HEK293 (cell line): ENCODE results near the gene ZSCAN30.

Experiments
- CTCF ChIA-PET: fragments of 350-600 bp; formaldehyde crosslinking; extraction: SDS; loops from one replicate; lab custom pipeline; 2021; ENCODE audit warnings: antibody characterized with exemption; lab: Yijun Ruan, JAX
- POLR2A ChIA-PET: fragments of 300-600 bp; formaldehyde crosslinking; extraction: SDS; loops from one replicate; lab custom pipeline; 2020; ENCODE audit warnings: antibody characterized with exemption, inconsistent platforms; lab: Yijun Ruan, JAX
- H3K27ac ChIP-seq: fragments of 200-500 bp; sonication (Bioruptor generic); 2 replicates; pipeline ENCODE4 v1.5.1; 2014; ENCODE audit warnings: low read depth, low read length, control low read depth, inconsistent platforms; ENCODE audit errors: extremely low read depth
- H3K36me3 ChIP-seq, 2 experiments: fragments of 200-500 bp in 1 of 2; sonication (Bioruptor generic) in 1 of 2; 1 replicate in 1 of 2; 2 replicates in 1 of 2; pipeline ENCODE4 v1.5.1; 2014 to 2017; ENCODE audit warnings: inconsistent platforms in 2 of 2, low read length in 2 of 2; ENCODE audit not compliant: control insufficient read depth in 2 of 2, insufficient read depth in 1 of 2
- H3K4me1 ChIP-seq: fragments of 200-500 bp; sonication (Bioruptor generic); 2 replicates; pipeline ENCODE4 v1.5.1; 2014; ENCODE audit warnings: mild to moderate bottlenecking, low read length, inconsistent platforms; ENCODE audit not compliant: control insufficient read depth, insufficient read depth
- H3K4me3 ChIP-seq: 2 replicates; pipeline ENCODE4 v1.5.1; 2011; ENCODE audit warnings: low read depth, mild to moderate bottlenecking, control low read depth, low read length, moderate library complexity
- H3K9me3 ChIP-seq: fragments of 200-500 bp; sonication (Bioruptor generic); 2 replicates; pipeline ENCODE4 v1.5.1; 2014; ENCODE audit warnings: low read depth, low read length, inconsistent platforms; ENCODE audit not compliant: control insufficient read depth, insufficient read depth
- ATF2 ChIP-seq: fragments of 450-650 bp; formaldehyde crosslinking; IDR thresholded peaks from 2 replicates; pipeline ENCODE4 v1.5.1; 2016; ENCODE audit warnings: missing biosample characterization, missing genetic modification characterization, low read depth
- GFI1B ChIP-seq: fragments of 450-650 bp; formaldehyde crosslinking; IDR thresholded peaks from 2 replicates; pipeline ENCODE4 v1.5.1; 2016; ENCODE audit warnings: missing biosample characterization, missing genetic modification characterization
- HOXC10 ChIP-seq: sonication (generic); formaldehyde crosslinking; IDR thresholded peaks from 2 replicates; pipeline ENCODE4 v1.8.1; 2023; ENCODE audit warnings: mild to moderate bottlenecking, missing genetic modification reagents
- IKZF3 ChIP-seq: fragments of 450-650 bp; IDR thresholded peaks from 2 replicates; pipeline ENCODE4 v1.5.0; 2018; ENCODE audit warnings: missing biosample characterization, mild to moderate bottlenecking, missing genetic modification characterization, moderate library complexity
- KLF16 ChIP-seq: fragments of 450-650 bp; formaldehyde crosslinking; IDR thresholded peaks from 2 replicates; pipeline ENCODE4 v1.5.1; 2017; ENCODE audit warnings: missing biosample characterization, missing genetic modification characterization
- RBAK ChIP-seq: fragments of 450-650 bp; formaldehyde crosslinking; IDR thresholded peaks from 2 replicates; pipeline ENCODE4 v1.5.1; 2016; ENCODE audit warnings: missing biosample characterization, missing genetic modification characterization
- SETDB1 ChIP-seq: IDR thresholded peaks from one replicate; pipeline ENCODE4 v1.6.1; 2017; ENCODE audit warnings: mild to moderate bottlenecking, low read length, moderate library complexity, mixed read lengths; ENCODE audit not compliant: insufficient read length
- TRIM28 ChIP-seq: IDR thresholded peaks from 2 replicates; pipeline ENCODE4 v1.6.1; 2011; ENCODE audit warnings: low read length, control low read depth, borderline replicate concordance
- ZBTB21 ChIP-seq: fragments of 450-650 bp; formaldehyde crosslinking; IDR thresholded peaks from 2 replicates; pipeline ENCODE4 v1.5.1; 2017; ENCODE audit warnings: missing biosample characterization, missing genetic modification characterization
- ZBTB49 ChIP-seq: fragments of 450-650 bp; formaldehyde crosslinking; IDR thresholded peaks from 2 replicates; pipeline ENCODE4 v1.5.1; 2016; ENCODE audit warnings: missing biosample characterization, missing genetic modification characterization, low read depth
- ZBTB6 ChIP-seq: fragments of 450-650 bp; formaldehyde crosslinking; IDR thresholded peaks from 2 replicates; pipeline ENCODE4 v1.5.1; 2017; ENCODE audit warnings: missing biosample characterization, missing genetic modification characterization
- ZFP41 ChIP-seq: fragments of 450-650 bp; formaldehyde crosslinking; IDR thresholded peaks from 2 replicates; pipeline ENCODE4 v1.5.1; 2016; ENCODE audit warnings: missing biosample characterization, missing genetic modification characterization, borderline replicate concordance
- ZNF10 ChIP-seq: fragments of 450-650 bp; formaldehyde crosslinking; IDR thresholded peaks from 2 replicates; pipeline ENCODE4 v1.5.1; 2017; ENCODE audit warnings: missing biosample characterization, missing genetic modification characterization
- ZNF121 ChIP-seq: fragments of 450-650 bp; formaldehyde crosslinking; IDR thresholded peaks from 2 replicates; pipeline ENCODE4 v1.5.1; 2016; ENCODE audit warnings: missing biosample characterization, missing genetic modification characterization
- ZNF248 ChIP-seq: fragments of 450-650 bp; formaldehyde crosslinking; IDR thresholded peaks from 2 replicates; pipeline ENCODE4 v1.5.1; 2017; ENCODE audit warnings: missing biosample characterization, missing genetic modification characterization
- ZNF274 ChIP-seq, 2 experiments: fragments of 200-500 bp in 1 of 2; fragments of 450-650 bp in 1 of 2; sonication (Bioruptor generic) in 1 of 2; formaldehyde crosslinking in 1 of 2; IDR thresholded peaks; 2 replicates each; pipeline versions ENCODE4 v1.5.1 to v1.6.1; 2014 to 2016; ENCODE audit warnings: borderline replicate concordance in 1 of 2, inconsistent platforms in 1 of 2, low read length in 1 of 2, missing biosample characterization in 1 of 2, missing genetic modification characterization in 1 of 2
- ZNF549 ChIP-seq: fragments of 450-650 bp; IDR thresholded peaks from 2 replicates; pipeline ENCODE4 v1.5.1; 2018; ENCODE audit warnings: missing biosample characterization, missing genetic modification characterization, mild to moderate bottlenecking, inconsistent platforms, moderate library complexity
- ZNF585B ChIP-seq: fragments of 450-650 bp; formaldehyde crosslinking; IDR thresholded peaks from 2 replicates; pipeline ENCODE4 v1.5.1; 2016; ENCODE audit warnings: missing biosample characterization, missing genetic modification characterization
- ZNF664 ChIP-seq: fragments of 450-650 bp; formaldehyde crosslinking; IDR thresholded peaks from 2 replicates; pipeline ENCODE4 v1.5.1; 2016; ENCODE audit warnings: missing biosample characterization, missing genetic modification characterization
- ZNF791 ChIP-seq: fragments of 450-650 bp; formaldehyde crosslinking; IDR thresholded peaks from 2 replicates; pipeline ENCODE4 v1.5.1; 2016; ENCODE audit warnings: missing biosample characterization, missing genetic modification characterization
- ZSCAN23 ChIP-seq: fragments of 450-650 bp; formaldehyde crosslinking; IDR thresholded peaks from 2 replicates; pipeline ENCODE4 v1.5.1; 2016; ENCODE audit warnings: missing biosample characterization, missing genetic modification characterization
- TF ChIP-seq, protein P1 (sequence below): fragments of 450-650 bp; IDR thresholded peaks from 2 replicates; pipeline ENCODE4 v1.5.1; 2018; ENCODE audit warnings: missing biosample characterization, missing genetic modification characterization
- TF ChIP-seq, protein P2 (sequence below): fragments of 450-650 bp; formaldehyde crosslinking; IDR thresholded peaks from 2 replicates; pipeline ENCODE4 v1.5.1; 2016; ENCODE audit warnings: missing biosample characterization, missing genetic modification characterization

Gene ZSCAN30

GRCh38 chr18:35289293-35289692 is 736 bp downstream of the ZSCAN30 start:
- H3K9me3 ChIP-seq, result no peaks in the 10 kb centered on the region
- ChIA-PET CTCF (interaction anchor here (0.6 to 1.3 kb wide), 2 partner anchors 66 to 118 kb away, joined by 4 to 6 read pairs; no protein-coding TSS in a partner anchor), POLR2A (interaction anchor here (1.1 to 1.6 kb wide), 7 partner anchors 17 to 261 kb away, joined by 3 to 20 read pairs (median 4); partner anchors contain the start of genes MAPRE2, ZNF24 and ZNF397)
- H3K4me3 ChIP-seq, result peak overlapping the region; percentile 66
- H3K4me1 ChIP-seq, result no peaks in the 10 kb centered on the region
- TF ChIP-seq ZSCAN23 (tag by site-specific recombination), result no peak
- no peak for TF ChIP-seq ZNF121 (tag by site-specific recombination)
- TF ChIP-seq, protein P1, sequence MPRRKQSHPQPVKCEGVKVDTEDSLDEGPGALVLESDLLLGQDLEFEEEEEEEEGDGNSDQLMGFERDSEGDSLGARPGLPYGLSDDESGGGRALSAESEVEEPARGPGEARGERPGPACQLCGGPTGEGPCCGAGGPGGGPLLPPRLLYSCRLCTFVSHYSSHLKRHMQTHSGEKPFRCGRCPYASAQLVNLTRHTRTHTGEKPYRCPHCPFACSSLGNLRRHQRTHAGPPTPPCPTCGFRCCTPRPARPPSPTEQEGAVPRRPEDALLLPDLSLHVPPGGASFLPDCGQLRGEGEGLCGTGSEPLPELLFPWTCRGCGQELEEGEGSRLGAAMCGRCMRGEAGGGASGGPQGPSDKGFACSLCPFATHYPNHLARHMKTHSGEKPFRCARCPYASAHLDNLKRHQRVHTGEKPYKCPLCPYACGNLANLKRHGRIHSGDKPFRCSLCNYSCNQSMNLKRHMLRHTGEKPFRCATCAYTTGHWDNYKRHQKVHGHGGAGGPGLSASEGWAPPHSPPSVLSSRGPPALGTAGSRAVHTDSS, result no peak
- no peak for TF ChIP-seq ZBTB6
- peak; percentile 41; the same call in 1 of the 2 replicates for TF ChIP-seq ZNF10 (tag by site-specific recombination)
- no peak for TF ChIP-seq ZNF248 (tag by site-specific recombination)
- no peak for TF ChIP-seq ZNF791 (tag by site-specific recombination)
- H3K27ac ChIP-seq, result no peak overlapping the region; the same call in 1 of the 2 replicates
- H3K36me3 ChIP-seq, result peaks cover 0 to 42% of the 10 kb centered on the region in 2 experiments; a peak in 2 of 3 replicates

DNA sequence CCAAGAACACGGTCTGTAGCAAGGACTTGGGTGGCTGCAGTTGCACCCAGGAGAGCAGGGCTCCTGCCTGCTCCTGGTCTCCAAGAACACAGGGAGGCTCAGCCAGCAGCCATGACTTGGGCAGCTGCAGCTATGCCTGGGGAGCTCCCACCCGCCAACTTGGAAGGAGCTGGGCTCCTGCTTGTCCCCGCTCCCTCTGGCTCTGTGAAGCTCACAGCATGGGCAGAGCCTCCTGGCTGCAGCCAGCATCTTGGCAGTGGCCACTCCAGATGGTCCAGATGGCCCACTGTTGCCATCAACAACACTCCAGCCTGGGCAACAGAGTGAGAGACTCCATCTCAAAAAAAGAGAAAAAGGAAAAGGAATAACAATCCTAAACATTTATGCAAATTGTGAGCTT is 5.2 kb downstream of the ZSCAN30 start:
- no peak for TF ChIP-seq RBAK
- TF ChIP-seq ZNF549 (tag by site-specific recombination), result 0 out of 2 replicates have a peak, but pooled peaks have one; percentile 40
- TF ChIP-seq IKZF3, result no peak
- no peak for TF ChIP-seq HOXC10 (CRISPR knock-in tag)
- no peak for TF ChIP-seq ZFP41
- Histone ChIP-seq H3K4me3 (no peak overlapping the region), H3K27ac (no peak overlapping the region), H3K4me1 (no peaks in the 10 kb centered on the region), H3K36me3 (peaks cover 0 to 29% of the 10 kb centered on the region in 2 experiments; a peak in 1 of 3 replicates), H3K9me3 (no peaks in the 10 kb centered on the region)
- ChIA-PET POLR2A (no interaction called here), CTCF (no interaction called here)

- H3K4me3 ChIP-seq, result no peak overlapping the region
- TF ChIP-seq, protein P2, sequence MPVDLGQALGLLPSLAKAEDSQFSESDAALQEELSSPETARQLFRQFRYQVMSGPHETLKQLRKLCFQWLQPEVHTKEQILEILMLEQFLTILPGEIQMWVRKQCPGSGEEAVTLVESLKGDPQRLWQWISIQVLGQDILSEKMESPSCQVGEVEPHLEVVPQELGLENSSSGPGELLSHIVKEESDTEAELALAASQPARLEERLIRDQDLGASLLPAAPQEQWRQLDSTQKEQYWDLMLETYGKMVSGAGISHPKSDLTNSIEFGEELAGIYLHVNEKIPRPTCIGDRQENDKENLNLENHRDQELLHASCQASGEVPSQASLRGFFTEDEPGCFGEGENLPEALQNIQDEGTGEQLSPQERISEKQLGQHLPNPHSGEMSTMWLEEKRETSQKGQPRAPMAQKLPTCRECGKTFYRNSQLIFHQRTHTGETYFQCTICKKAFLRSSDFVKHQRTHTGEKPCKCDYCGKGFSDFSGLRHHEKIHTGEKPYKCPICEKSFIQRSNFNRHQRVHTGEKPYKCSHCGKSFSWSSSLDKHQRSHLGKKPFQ (tag by site-specific recombination), result no peak
- TF ChIP-seq ATF2 (tag by site-specific recombination) (no peak), ZNF664 (tag by site-specific recombination) (no peak), ZBTB49 (tag by site-specific recombination) (no peak), ZBTB21 (tag by site-specific recombination) (no peak), ZNF274 (IDR thresholded peaks at IDR 0.05; ENCODE audit: low read length) (no peak), ZNF274 (tag by site-specific recombination; IDR thresholded peaks at IDR 0.05; ENCODE audit: borderline replicate concordance) (no peak), SETDB1 (peak; percentile 90), TRIM28 (peak; percentile 57; the same call in 1 of the 2 replicates), GFI1B (tag by site-specific recombination) (no peak), KLF16 (tag by site-specific recombination) (no peak), ZNF585B (tag by site-specific recombination) (no peak), ZSCAN23 (tag by site-specific recombination) (no peak)
- TF ChIP-seq, all 188 proteins: peak for 2
- Histone ChIP-seq H3K27ac (no peak overlapping the region), H3K4me1 (no peaks in the 10 kb centered on the region), H3K9me3 (no peaks in the 10 kb centered on the region), H3K36me3 (peaks cover 0 to 29% of the 10 kb centered on the region in 2 experiments; a peak in 1 of 3 replicates)
- POLR2A ChIA-PET, result no interaction called here
- CTCF ChIA-PET, result no interaction called here
These were observed 5.9 kb downstream of the ZSCAN30 start for GRCh38 chr18:35283923-35284794.
